ENCODE measurements around the gene GFI1.

The GFI1 gene

GRCh38 chr1:92487078-92487605, 417 bp upstream of the GFI1 start:
- DNase-seq = no peak

GRCh38 chr1:92485381-92486250, 1.1 kb downstream of the GFI1 start:
- peak; percentile 71 to 83 for DNase-seq

GRCh38 chr1:92484472-92485380, 2.0 kb downstream of the GFI1 start:
- peak; percentile 34 to 59 for DNase-seq

- DNase-seq = peak in 1 of 2 donors; percentile 49
These were observed 2.9 kb downstream of the GFI1 start for GRCh38 chr1:92483610-92484471.

- DNase-seq = peak in 1 of 2 donors; percentile 42
These were observed 3.8 kb downstream of the GFI1 start for GRCh38 chr1:92482665-92483609.

GRCh38 chr1:92481971-92482664, 4.6 kb downstream of the GFI1 start:
- no peak for DNase-seq

- DNase-seq = no peak
These were observed 5.2 kb downstream of the GFI1 start for GRCh38 chr1:92481599-92481925.

GRCh38 chr1:92480813-92481598, 5.7 kb downstream of the GFI1 start:
- DNase-seq = no peak

GRCh38 chr1:92480200-92480812, 6.4 kb downstream of the GFI1 start:
- DNase-seq = no peak

- DNase-seq = no peak
These were observed 7.1 kb downstream of the GFI1 start for GRCh38 chr1:92479587-92479986.

- no peak for DNase-seq
These were observed 8.3 kb downstream of the GFI1 start for GRCh38 chr1:92478393-92478792.

GRCh38 chr1:92476071-92476631, 10.6 kb downstream of the GFI1 start:
- DNase-seq = peak; percentile 70 to 80

GRCh38 chr1:92475029-92475428, 11.7 kb downstream of the GFI1 start:
- no peak for DNase-seq

- peak in 1 of 2 donors; percentile 49 for DNase-seq
These were observed 12.8 kb downstream of the GFI1 start for GRCh38 chr1:92473781-92474495.

GRCh38 chr1:92470216-92470615, 16.5 kb downstream of the GFI1 start:
- no peak for DNase-seq

- DNase-seq = no peak
These were observed 19.9 kb downstream of the GFI1 start for GRCh38 chr1:92466683-92467352.

GRCh38 chr1:92465256-92465647, 21.5 kb downstream of the GFI1 start:
- no peak for DNase-seq
